HFFc6 (cell line): ENCODE data around the gene CUX1. TPM values are rescaled to one million over a fixed set of nuclear protein-coding genes. Genes with fewer than 3 reads are reported as not detected.

Source experiments
- DNase-seq: peaks from one replicate; pipeline ENCODE4 v3.0.0-alpha.2; 2018
- H3K27ac Mint-ChIP-seq: 2 replicates; pipeline ENCODE4 v1.8.0; 2020; ENCODE audit warnings: mild to moderate bottlenecking, mixed read lengths
- H3K27me3 Mint-ChIP-seq: 2 replicates; pipeline ENCODE4 v1.8.0; 2021; ENCODE audit warnings: mild to moderate bottlenecking, moderate library complexity, mixed read lengths; ENCODE audit not compliant: insufficient read depth
- H3K36me3 Mint-ChIP-seq: 2 replicates; pipeline ENCODE4 v1.8.0; 2021; ENCODE audit warnings: low read depth, mixed read lengths
- H3K4me1 Mint-ChIP-seq: 2 replicates; pipeline ENCODE4 v1.8.0; 2020; ENCODE audit warnings: low read depth, mixed read lengths
- H3K4me3 Mint-ChIP-seq: 2 replicates; pipeline ENCODE4 v1.8.0; 2020; ENCODE audit warnings: mild to moderate bottlenecking, moderate library complexity, mixed read lengths
- H3K9me3 Mint-ChIP-seq: 2 replicates; pipeline ENCODE4 v1.8.0; 2020; ENCODE audit warnings: mild to moderate bottlenecking, mixed read lengths
- CTCF ChIP-seq: fragments of 200-600 bp; sonication (generic); IDR thresholded peaks from 2 replicates; pipeline ENCODE4 v1.5.0; 2021; ENCODE audit warnings: antibody characterized with exemption, mild to moderate bottlenecking
- total RNA-seq, 6 experiments: library from RNA; stranded (reverse); fragmentation: NEBNext Ultra II Directional; extraction: Animal tissue kit (Norgen Biotek cat#: 25700); gene quantifications; 2 replicates in 1 of 6; 3 replicates in 5 of 6; pipeline ENCODE4 v1.2.3, GENCODE V29; 2021

Gene CUX1
- total RNA-seq, 6 experiments from 2014 or later = 46.9 to 64.2 (median 51.6) TPM

- no peak overlapping the region for H3K27ac Mint-ChIP-seq
- no peak for DNase-seq
- no peaks in the 10 kb centered on the region for H3K27me3 Mint-ChIP-seq
- H3K4me1 Mint-ChIP-seq = peaks cover 6% of the 10 kb centered on the region; the same call in 1 of the 2 replicates
- H3K36me3 Mint-ChIP-seq = no peaks in the 10 kb centered on the region; the same call in 1 of the 2 replicates
- no peak overlapping the region for H3K4me3 Mint-ChIP-seq
- no peak for TF ChIP-seq CTCF
- no peaks in the 10 kb centered on the region for H3K9me3 Mint-ChIP-seq
These were observed 416.7 kb downstream of the CUX1 start for GRCh38 chr7:102234131-102234530.

GRCh38 chr7:102234801-102235550 lies 417.6 kb downstream of the CUX1 start:
- no peak for DNase-seq
- Mint-ChIP-seq H3K4me1 (peaks cover 6% of the 10 kb centered on the region; the same call in 1 of the 2 replicates), H3K27ac (no peak overlapping the region), H3K36me3 (no peaks in the 10 kb centered on the region; the same call in 1 of the 2 replicates), H3K9me3 (no peaks in the 10 kb centered on the region), H3K27me3 (no peaks in the 10 kb centered on the region), H3K4me3 (no peak overlapping the region)
- no peak for TF ChIP-seq CTCF

- H3K9me3 Mint-ChIP-seq = no peaks in the 10 kb centered on the region
- H3K36me3 Mint-ChIP-seq = no peaks in the 10 kb centered on the region; the same call in 1 of the 2 replicates
- DNase-seq = no peak
- TF ChIP-seq CTCF = no peak
- H3K4me3 Mint-ChIP-seq = no peak overlapping the region
- H3K27me3 Mint-ChIP-seq = no peaks in the 10 kb centered on the region
- no peaks in the 10 kb centered on the region for H3K4me1 Mint-ChIP-seq
- peak overlapping the region; percentile 31; the same call in 1 of the 2 replicates for H3K27ac Mint-ChIP-seq
These were observed 418.7 kb downstream of the CUX1 start for GRCh38 chr7:102236102-102236501.

- peak overlapping the region; percentile 31; the same call in 1 of the 2 replicates for H3K27ac Mint-ChIP-seq
- H3K4me1 Mint-ChIP-seq = no peaks in the 10 kb centered on the region
- H3K27me3 Mint-ChIP-seq = no peaks in the 10 kb centered on the region
- no peaks in the 10 kb centered on the region for H3K9me3 Mint-ChIP-seq
- TF ChIP-seq CTCF = peak; percentile 93
- DNase-seq = peak; percentile 36
- no peaks in the 10 kb centered on the region; the same call in 1 of the 2 replicates for H3K36me3 Mint-ChIP-seq
- H3K4me3 Mint-ChIP-seq = no peak overlapping the region
These were observed 419.3 kb downstream of the CUX1 start for GRCh38 chr7:102236592-102237287.

- no peak for TF ChIP-seq CTCF
- Mint-ChIP-seq H3K4me1 (no peaks in the 10 kb centered on the region), H3K9me3 (no peaks in the 10 kb centered on the region), H3K27me3 (no peaks in the 10 kb centered on the region), H3K27ac (no peak overlapping the region), H3K4me3 (no peak overlapping the region), H3K36me3 (no peaks in the 10 kb centered on the region; the same call in 1 of the 2 replicates)
- DNase-seq = no peak
These were observed 421.9 kb downstream of the CUX1 start for GRCh38 chr7:102239206-102239820.
